MCF 10A (cell line): Measurements from ENCODE around the gene PPP2R2C. TPM values are rescaled to one million over a fixed set of nuclear protein-coding genes. Genes with fewer than 3 reads are reported as not detected.
A peak's percentile ranks its signal among the peaks of the same experiment; 100 is the strongest.

Experiments used
- BruUV-seq: library from RNA; stranded (reverse); fragments of 400-500 nt; replicated peaks from 2 replicates; lab custom pipeline; 2021; lab: Mats Ljungman, UMichigan
- CTCF ChIA-PET: fragments of 300-600 bp; sonication (Branson Sonifier 250); formaldehyde crosslinking; extraction: SDS; loops from one replicate; lab custom pipeline; 2021; ENCODE audit warnings: antibody characterized with exemption, inconsistent platforms; lab: Yijun Ruan, JAX
- POLR2A ChIA-PET: fragments of 300-600, 350-650 bp; sonication (Branson Sonifier 250); formaldehyde crosslinking; extraction: SDS; loops from one replicate; lab custom pipeline; 2020; ENCODE audit warnings: antibody characterized with exemption, inconsistent platforms; lab: Yijun Ruan, JAX
- DNase-seq: peaks from one replicate; pipeline ENCODE4 v3.0.0-alpha.2; 2018; ENCODE audit not compliant: unreplicated experiment
- H3K27ac Mint-ChIP-seq: one replicate; pipeline ENCODE4 v1.8.0; 2022; ENCODE audit warnings: mild to moderate bottlenecking, low read depth, mixed read lengths; ENCODE audit not compliant: unreplicated experiment
- H3K27me3 Mint-ChIP-seq: one replicate; pipeline ENCODE4 v1.8.0; 2022; ENCODE audit warnings: mixed read lengths; ENCODE audit not compliant: insufficient read depth, unreplicated experiment
- H3K36me3 Mint-ChIP-seq: one replicate; pipeline ENCODE4 v1.8.0; 2022; ENCODE audit warnings: mild to moderate bottlenecking, moderate library complexity, mixed read lengths; ENCODE audit not compliant: insufficient read depth, unreplicated experiment
- H3K4me1 Mint-ChIP-seq: one replicate; pipeline ENCODE4 v1.8.0; 2022; ENCODE audit warnings: mixed read lengths; ENCODE audit not compliant: insufficient read depth, unreplicated experiment
- H3K4me3 Mint-ChIP-seq: one replicate; pipeline ENCODE4 v1.8.0; 2022; ENCODE audit warnings: mild to moderate bottlenecking, moderate library complexity, mixed read lengths; ENCODE audit not compliant: unreplicated experiment
- H3K9me3 Mint-ChIP-seq: one replicate; pipeline ENCODE4 v1.8.0; 2022; ENCODE audit warnings: mixed read lengths; ENCODE audit not compliant: unreplicated experiment
- CTCF ChIP-seq: fragments of 200-600 bp; IDR thresholded peaks from one replicate; pipeline ENCODE4 v1.8.0; 2022; ENCODE audit warnings: antibody characterized with exemption, mild to moderate bottlenecking; ENCODE audit not compliant: unreplicated experiment
- intact Hi-C: fragments of 100-400 bp; cut with micrococcal nuclease; formaldehyde crosslinking; loops from 2 replicates; pipeline ENCODE4 v1.14.1; 2022
- total RNA-seq: library from RNA; stranded (reverse); gene quantifications from 2 replicates; pipeline ENCODE4 v1.2.3, GENCODE V29; 2022

The PPP2R2C gene
- total RNA-seq, 1 experiment from 2014 or later, result 3.6 TPM

GRCh38 chr4:6272863-6273660, 199.4 kb downstream of the PPP2R2C start:
- CTCF ChIA-PET, result interaction anchor here (0.6 to 4.2 kb wide), 9 partner anchors 11 to 61 kb away, joined by 3 to 22 read pairs (median 4); no protein-coding TSS in a partner anchor
- no peaks in the 10 kb centered on the region for H3K36me3 Mint-ChIP-seq
- no TSS peak for BruUV-seq
- peaks cover 30% of the 10 kb centered on the region for H3K4me1 Mint-ChIP-seq
- no peak overlapping the region for H3K27ac Mint-ChIP-seq
- DNase-seq, result peak; percentile 51
- intact Hi-C loops, result no loop called here
- H3K4me3 Mint-ChIP-seq, result peak overlapping the region; percentile 31
- H3K9me3 Mint-ChIP-seq, result no peaks in the 10 kb centered on the region
- POLR2A ChIA-PET, result no interaction called here
- TF ChIP-seq CTCF, result no peak
- H3K27me3 Mint-ChIP-seq, result peaks cover 5% of the 10 kb centered on the region

DNA sequence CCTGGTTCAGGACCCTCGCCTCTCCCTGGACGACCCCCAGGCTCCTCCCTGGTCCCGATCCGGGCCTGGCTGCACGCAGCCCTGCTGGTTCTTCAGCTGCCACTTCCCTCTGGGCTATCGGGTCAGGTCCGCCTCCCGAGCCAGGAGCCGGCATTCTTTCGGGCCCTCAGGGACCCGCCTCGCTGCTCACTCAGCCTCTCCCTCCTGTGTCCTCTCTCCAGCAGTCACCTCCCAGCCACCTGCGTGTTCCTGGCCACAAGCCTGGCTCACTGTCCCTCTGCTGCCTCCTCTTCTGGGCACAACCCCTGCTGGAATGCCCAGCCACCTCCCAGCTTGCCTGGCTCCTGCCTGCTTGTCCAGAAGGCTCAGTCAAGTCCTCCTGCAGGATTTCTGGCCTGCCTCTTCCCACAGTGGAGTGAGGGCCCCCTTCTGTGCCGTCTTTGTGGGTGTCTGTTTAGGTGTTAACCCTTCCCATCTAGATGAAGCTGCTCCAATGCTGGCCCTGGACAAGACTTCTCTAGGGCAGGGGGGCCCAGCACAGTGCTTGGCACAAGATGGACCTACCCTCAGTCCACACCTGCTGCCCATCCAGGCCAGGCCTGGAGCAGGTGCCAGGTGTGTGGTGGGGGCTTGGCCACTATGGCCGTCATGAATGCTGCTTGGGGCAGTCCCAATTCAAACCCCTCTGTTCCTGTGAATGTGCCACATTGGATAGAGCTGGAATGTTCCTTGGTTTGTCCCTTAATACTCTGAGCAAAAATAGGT, 200.5 kb downstream of the PPP2R2C start:
- peak overlapping the region; percentile 55 for H3K27ac Mint-ChIP-seq
- no peaks in the 10 kb centered on the region for H3K9me3 Mint-ChIP-seq
- peak overlapping the region; percentile 7 for H3K4me3 Mint-ChIP-seq
- CTCF ChIA-PET, result interaction anchor here (0.6 to 5.6 kb wide), 7 partner anchors 15 to 62 kb away, joined by 3 to 34 read pairs (median 4); no protein-coding TSS in a partner anchor
- no peak for DNase-seq
- peaks cover 17% of the 10 kb centered on the region for H3K27me3 Mint-ChIP-seq
- no peak for TF ChIP-seq CTCF
- peaks cover 40% of the 10 kb centered on the region for H3K4me1 Mint-ChIP-seq
- POLR2A ChIA-PET, result no interaction called here
- H3K36me3 Mint-ChIP-seq, result no peaks in the 10 kb centered on the region
- intact Hi-C loops, result no loop called here
- no TSS peak for BruUV-seq

- BruUV-seq, result no TSS peak
- H3K4me3 Mint-ChIP-seq, result peak overlapping the region; percentile 70
- intact Hi-C loops, result no loop called here
Measured at GRCh38 chr4:6271206-6271605, 201.2 kb downstream of the PPP2R2C start.

More at GRCh38 chr4:6271206-6271605, 201.2 kb downstream of the PPP2R2C start:
- ChIA-PET POLR2A (interaction anchor here (1.1 kb wide), 1 partner anchor 9 kb away, joined by 4 read pairs; no protein-coding TSS in a partner anchor), CTCF (interaction anchor here (1.2 to 5.6 kb wide), 4 partner anchors 16 to 63 kb away, joined by 3 to 34 read pairs (median 12); no protein-coding TSS in a partner anchor)
- H3K4me1 Mint-ChIP-seq, result peaks cover 40% of the 10 kb centered on the region
- no peak for TF ChIP-seq CTCF
- H3K9me3 Mint-ChIP-seq, result no peaks in the 10 kb centered on the region
- DNase-seq, result no peak
- H3K27ac Mint-ChIP-seq, result no peak overlapping the region
- peaks cover 17% of the 10 kb centered on the region for H3K27me3 Mint-ChIP-seq
- H3K36me3 Mint-ChIP-seq, result no peaks in the 10 kb centered on the region
